Activated T-helper 1 cell treated with anti-CD3 and anti-CD28 coated beads, Interleukin-2, amount 50 U/mL, for 16 hours (primary cell): ENCODE results near the gene CRYGD.
A peak's percentile ranks its signal among the peaks of the same experiment; 100 is the strongest.

ENCODE experiments used
- DNase-seq, 2 donors: peaks; one replicate each; pipeline ENCODE4 v3.0.0-alpha.2; 2020; ENCODE audit warnings: low read depth in 1 of 2, low spot score in 1 of 2

CRYGD gene

GRCh38 chr2:208090420-208090819 lies 33.9 kb downstream of the CRYGD start:
- no peak for DNase-seq

- DNase-seq = no peak
Measured at GRCh38 chr2:208086029-208086428, 38.3 kb downstream of the CRYGD start.

- DNase-seq = no peak
Measured at GRCh38 chr2:208083807-208084206, 40.5 kb downstream of the CRYGD start.

GRCh38 chr2:208077276-208077675 lies 47.0 kb downstream of the CRYGD start:
- no peak for DNase-seq

- DNase-seq = no peak
Measured at GRCh38 chr2:208074610-208075356, 49.5 kb downstream of the CRYGD start.

- peak; percentile 8 to 16 for DNase-seq
Measured at GRCh38 chr2:208072250-208072892, 52.0 kb downstream of the CRYGD start.
